Measurements from ENCODE around the gene BMP6.

- no peak for TF ChIP-seq CTCF (IDR thresholded peaks at IDR 0.05; ENCODE audit: low read depth, low read length)
- no peak for TF ChIP-seq MAX (IDR thresholded peaks at IDR 0.05; ENCODE audit: low read depth, low read length)
Measured at GRCh38 chr6:7920425-7920824, 194.5 kb downstream of the BMP6 start.
